A549 treated with Hydrocortisone at 1 μM for 4 hours (cell line): ENCODE results near the gene GRAMD2A. TPM values are rescaled to one million over a fixed set of nuclear protein-coding genes. Genes with fewer than 3 reads are reported as not detected.

Source experiments
- total RNA-seq: library from RNA; stranded (reverse); fragments of 200-300 nt; extraction: Qiagen RNA extraction; gene quantifications from 5 replicates; pipeline ENCODE4 v1.2.3, GENCODE V29; 2022

GRAMD2A gene
- total RNA-seq, result 0.07 to 0.31 TPM (median 0.16 TPM) in 5 replicates

GRCh38 chr15:72197460-72198355 is at the start of gene GRAMD2A:
Gene GRAMD2A (minus strand): TSS chr15:72197787.

GRCh38 chr15:72231066-72231832 is 33.7 kb upstream of the GRAMD2A start, which contains the start of gene PKM:
Gene PKM (minus strand): TSS chr15:72231190. CDS start chr15:72219097, 12,093 bp downstream.

GRCh38 chr15:72118017-72118978 is 79.3 kb downstream of the GRAMD2A start, which contains the start of the genes MYO9A and SENP8:
Gene MYO9A (minus strand): TSS chr15:72118150. CDS start chr15:72046563, 71,587 bp downstream.
Gene SENP8 (plus strand): TSS chr15:72118403. CDS start chr15:72139624, 21,221 bp downstream.

Other genes with a start within 250 kb of the GRAMD2A start
- gene MYO9A, start 79.6 kb downstream of the GRAMD2A start, total RNA-seq, result 7.8 to 15.6 TPM (median 12.3 TPM) in 5 replicates
- 2.1 to 2.5 TPM (median 2.3 TPM) in 5 replicates for gene SENP8, start 79.4 kb downstream of the GRAMD2A start, total RNA-seq
- gene PKM, start 33.4 kb upstream of the GRAMD2A start, total RNA-seq, result 3,058 to 3,449 TPM (median 3,170 TPM) in 5 replicates
- 49.4 to 64.1 TPM (median 61.7 TPM) in 5 replicates for gene PARP6, start 74.8 kb upstream of the GRAMD2A start, total RNA-seq
- 0.10 to 0.20 TPM (median 0.13 TPM) in 5 replicates for gene CELF6, start 122.4 kb upstream of the GRAMD2A start, total RNA-seq
- 140 to 164 TPM (median 150 TPM) in 5 replicates for gene HEXA, start 178.2 kb upstream of the GRAMD2A start, total RNA-seq
- not detected in 5 replicates for gene TMEM202, start 200.5 kb upstream of the GRAMD2A start, total RNA-seq